ENCODE results near the gene MICAL2. TPM values are rescaled to one million over a fixed set of nuclear protein-coding genes. Genes with fewer than 3 reads are reported as not detected.

The MICAL2 gene
- total and polyA plus RNA-seq, 2 of the 13 experiments (the other 11 are each of a cell fraction or from before 2014, with no cell fraction given) = 0.78 to 1.1 TPM

DNA sequence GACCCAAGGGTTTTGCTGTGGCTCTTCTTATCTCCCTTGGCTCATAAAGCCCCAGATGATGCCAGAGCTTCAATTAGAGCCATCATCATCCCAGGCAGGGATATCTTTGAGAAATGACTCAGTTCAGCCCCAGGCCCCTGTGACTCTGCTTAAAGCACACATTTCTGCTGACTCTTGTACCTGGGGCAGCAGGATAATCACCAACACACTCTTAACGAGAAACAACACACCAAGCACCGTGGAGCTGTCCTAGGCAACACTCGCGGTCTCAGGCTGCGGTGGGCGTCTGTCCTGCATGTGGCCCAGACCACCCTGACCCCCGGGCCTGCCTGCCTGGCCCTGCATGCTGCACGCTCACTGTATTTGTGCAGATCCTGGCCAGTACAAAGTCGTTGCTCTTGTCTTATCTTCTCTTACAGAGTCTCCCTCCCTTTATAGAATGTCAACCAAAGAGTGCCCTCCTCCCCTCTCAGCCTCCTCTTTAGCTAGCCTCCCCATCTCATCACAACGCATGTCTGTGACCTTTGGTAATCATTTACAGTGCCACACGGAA is 152.8 kb downstream of the MICAL2 start:
- BruUV-seq (replicated peaks) = no TSS peak
- Histone ChIP-seq H3K4me3 (replicated peaks in 1 of 3; ENCODE audit: insufficient read depth in 1 of 3, low read depth in 2 of 3, low read length in 3 of 3) (no peak overlapping the region), H3K79me2 (ENCODE audit: insufficient read depth, low read length) (no peaks in the 10 kb centered on the region), H3K9ac (ENCODE audit: insufficient read depth, low read depth, low read length) (no peak overlapping the region), H3K4me1 (ENCODE audit: insufficient read depth, low read length) (peaks cover 14% of the 10 kb centered on the region), H3K36me3 (replicated peaks in 1 of 2; ENCODE audit: control insufficient read depth in 1 of 2, insufficient read depth in 2 of 2, low read length in 2 of 2) (no peaks in the 10 kb centered on the region), H3K9me3 (ENCODE audit: low read length) (no peaks in the 10 kb centered on the region), H3K27me3 (ENCODE audit: control insufficient read depth in 1 of 2, insufficient read depth in 2 of 2, low read length in 2 of 2) (no peaks in the 10 kb centered on the region), H3K27ac (ENCODE audit: extremely low read length, insufficient read depth, low read length) (no peak overlapping the region), H4K20me1 (ENCODE audit: insufficient read depth, low read length) (no peaks in the 10 kb centered on the region), H3K4me2 (ENCODE audit: low read depth, low read length) (no peak overlapping the region), H2AFZ (ENCODE audit: low read length) (no peak overlapping the region)
- no peak for FAIRE-seq
- ATAC-seq = no peak
- ChIA-PET CTCF (ENCODE audit: low intra/inter-chr PET ratio, low total read pairs) (no interaction called here), POLR2A (no interaction called here)
- 13% methylated on average over 5 of the region's 11 CpGs for WGBS (ENCODE audit: low lambda C conversion rate)
- intact Hi-C loops (cut with micrococcal nuclease; ENCODE audit: unreplicated experiment) = no loop called here
- DNase-seq (ENCODE audit: low spot score) = no peak
- in situ Hi-C loops (cut with HindIII; ENCODE audit: extremely low pct_ligation_motif_present, low pct_unique_long_range_greater_than_20kb) = no loop called here
- no peak for TF ChIP-seq ADNP (CRISPR knock-in tag; IDR thresholded peaks at IDR 0.05)
- TF ChIP-seq, protein P1, sequence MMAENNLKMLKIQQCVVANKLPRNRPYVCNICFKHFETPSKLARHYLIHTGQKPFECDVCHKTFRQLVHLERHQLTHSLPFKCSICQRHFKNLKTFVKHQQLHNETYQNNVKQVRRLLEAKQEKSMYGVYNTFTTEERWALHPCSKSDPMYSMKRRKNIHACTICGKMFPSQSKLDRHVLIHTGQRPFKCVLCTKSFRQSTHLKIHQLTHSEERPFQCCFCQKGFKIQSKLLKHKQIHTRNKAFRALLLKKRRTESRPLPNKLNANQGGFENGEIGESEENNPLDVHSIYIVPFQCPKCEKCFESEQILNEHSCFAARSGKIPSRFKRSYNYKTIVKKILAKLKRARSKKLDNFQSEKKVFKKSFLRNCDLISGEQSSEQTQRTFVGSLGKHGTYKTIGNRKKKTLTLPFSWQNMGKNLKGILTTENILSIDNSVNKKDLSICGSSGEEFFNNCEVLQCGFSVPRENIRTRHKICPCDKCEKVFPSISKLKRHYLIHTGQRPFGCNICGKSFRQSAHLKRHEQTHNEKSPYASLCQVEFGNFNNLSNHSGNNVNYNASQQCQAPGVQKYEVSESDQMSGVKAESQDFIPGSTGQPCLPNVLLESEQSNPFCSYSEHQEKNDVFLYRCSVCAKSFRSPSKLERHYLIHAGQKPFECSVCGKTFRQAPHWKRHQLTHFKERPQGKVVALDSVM (CRISPR knock-in tag; IDR thresholded peaks at IDR 0.05) = 0 out of 2 replicates have a peak, but pooled peaks have one; percentile 37

DNA sequence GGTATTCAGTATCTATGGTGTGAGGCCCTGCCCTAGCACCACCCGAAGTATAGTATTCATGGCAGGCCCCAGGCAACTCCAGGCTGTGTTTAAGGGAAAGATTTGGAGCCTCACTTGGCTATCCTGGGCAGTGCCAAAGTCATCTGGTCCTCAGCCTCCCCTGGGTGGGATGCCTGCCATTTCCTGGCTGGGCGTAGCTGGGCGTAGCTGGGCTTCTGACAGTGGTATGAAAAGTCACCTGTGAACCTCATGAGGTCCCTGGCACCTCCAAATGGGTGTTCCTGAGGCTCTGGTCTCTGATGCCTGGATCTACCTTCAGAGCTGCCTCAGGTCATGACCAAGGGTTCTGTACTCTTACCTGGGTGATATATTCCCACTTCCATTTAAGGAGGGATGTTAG is 154.0 kb downstream of the MICAL2 start:
- H3K27me3 ChIP-seq (ENCODE audit: control insufficient read depth in 1 of 2, insufficient read depth in 2 of 2, low read length in 2 of 2) = no peaks in the 10 kb centered on the region
- no peaks in the 10 kb centered on the region for H3K36me3 ChIP-seq (replicated peaks in 1 of 2; ENCODE audit: control insufficient read depth in 1 of 2, insufficient read depth in 2 of 2, low read length in 2 of 2)
- H3K4me3 ChIP-seq (replicated peaks in 1 of 3; ENCODE audit: insufficient read depth in 1 of 3, low read depth in 2 of 3, low read length in 3 of 3) = no peak overlapping the region
- POLR2A ChIA-PET = no interaction called here
- peaks cover 12% of the 10 kb centered on the region for H3K4me1 ChIP-seq (ENCODE audit: insufficient read depth, low read length)
- ATAC-seq (no peak), FAIRE-seq (no peak), DNase-seq (ENCODE audit: low spot score) (no peak)
- H3K79me2 ChIP-seq (ENCODE audit: insufficient read depth, low read length) = no peaks in the 10 kb centered on the region
- no peak overlapping the region for H3K4me2 ChIP-seq (ENCODE audit: low read depth, low read length)
- H4K20me1 ChIP-seq (ENCODE audit: insufficient read depth, low read length) = no peaks in the 10 kb centered on the region
- 0% methylated on average over 1 of the region's 3 CpGs for WGBS (ENCODE audit: low lambda C conversion rate)
- H2AFZ ChIP-seq (ENCODE audit: low read length) = no peak overlapping the region
- no peak overlapping the region for H3K27ac ChIP-seq (ENCODE audit: extremely low read length, insufficient read depth, low read length)
- CTCF ChIA-PET (ENCODE audit: low intra/inter-chr PET ratio, low total read pairs) = no interaction called here
- H3K9me3 ChIP-seq (ENCODE audit: low read length) = no peaks in the 10 kb centered on the region
- no TSS peak for BruUV-seq (replicated peaks)
- intact Hi-C loops (cut with micrococcal nuclease; ENCODE audit: unreplicated experiment) = no loop called here
- H3K9ac ChIP-seq (ENCODE audit: insufficient read depth, low read depth, low read length) = no peak overlapping the region
- in situ Hi-C loops (cut with HindIII; ENCODE audit: extremely low pct_ligation_motif_present, low pct_unique_long_range_greater_than_20kb) = no loop called here
- TF ChIP-seq, protein P2, sequence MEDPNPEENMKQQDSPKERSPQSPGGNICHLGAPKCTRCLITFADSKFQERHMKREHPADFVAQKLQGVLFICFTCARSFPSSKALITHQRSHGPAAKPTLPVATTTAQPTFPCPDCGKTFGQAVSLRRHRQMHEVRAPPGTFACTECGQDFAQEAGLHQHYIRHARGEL (CRISPR knock-in tag; IDR thresholded peaks at IDR 0.05) = no peak
- no peak for TF ChIP-seq TOE1 (CRISPR knock-in tag; IDR thresholded peaks at IDR 0.05)
- TF ChIP-seq WIZ (CRISPR knock-in tag; IDR thresholded peaks at IDR 0.05) = no peak
- TF ChIP-seq TEAD2 (CRISPR knock-in tag; IDR thresholded peaks at IDR 0.05) = no peak
- TF ChIP-seq CHD4 (IDR thresholded peaks at IDR 0.05; ENCODE audit: borderline replicate concordance, low read length) = no peak
- TF ChIP-seq REXO4 (CRISPR knock-in tag; IDR thresholded peaks at IDR 0.05; ENCODE audit: borderline replicate concordance) = no peak
